CD4-positive, alpha-beta T cell (primary cell): ENCODE results near the gene DAZL. TPM values are rescaled to one million over a fixed set of nuclear protein-coding genes. Genes with fewer than 3 reads are reported as not detected.

Experiments used
- ATAC-seq: fragments of 200-7000 bp; cut with Tn5 transposase; one replicate; pipeline ENCODE4 v1.10.0; 2022; ENCODE audit warnings: mild to moderate bottlenecking; ENCODE audit not compliant: poor library complexity
- CTCF ChIA-PET: fragments of 350-600 bp; sonication (Branson Sonifier 250); formaldehyde crosslinking; loops from one replicate; lab custom pipeline; 2021; ENCODE audit warnings: antibody characterized with exemption, inconsistent platforms; lab: Charles Lee
- POLR2A ChIA-PET: fragments of 350-600 bp; sonication (Branson Sonifier 250); formaldehyde crosslinking; loops from one replicate; lab custom pipeline; 2021; ENCODE audit warnings: antibody characterized with exemption, inconsistent platforms; lab: Charles Lee
- DNase-seq, 14 experiments: peaks; one replicate each; pipeline ENCODE4 v3.0.0-alpha.2; 2013 to 2020; ENCODE audit warnings: mixed read lengths in 2 of 14
- H3K27ac ChIP-seq, 2 donors: one replicate each; pipeline versions ENCODE4 v1.5.1 to v1.7.0; 2013; ENCODE audit warnings: low read length in 2 of 2, low read depth in 1 of 2, mild to moderate bottlenecking in 1 of 2
- H3K27me3 ChIP-seq, 2 experiments: 1 replicate in 1 of 2; 2 replicates in 1 of 2; pipeline versions ENCODE4 v1.6.1 to v1.7.0; 2013; ENCODE audit warnings: low read length in 2 of 2, control low read depth in 1 of 2, mild to moderate bottlenecking in 1 of 2, moderate library complexity in 1 of 2; ENCODE audit not compliant: insufficient read depth in 2 of 2, control insufficient read depth in 1 of 2
- H3K36me3 ChIP-seq: one replicate; pipeline ENCODE4 v1.6.1; 2013; ENCODE audit warnings: low read length, control low read depth; ENCODE audit not compliant: insufficient read depth
- H3K4me1 ChIP-seq: one replicate; pipeline ENCODE4 v1.6.1; 2013; ENCODE audit warnings: low read length, control low read depth; ENCODE audit not compliant: insufficient read depth
- H3K4me3 ChIP-seq: one replicate; pipeline ENCODE4 v1.5.1; 2013; ENCODE audit warnings: mild to moderate bottlenecking, low read length, moderate library complexity
- H3K9me3 ChIP-seq, 2 experiments: 1 replicate in 1 of 2; 2 replicates in 1 of 2; pipeline versions ENCODE4 v1.6.1 to v1.7.0; 2013; ENCODE audit warnings: low read length in 2 of 2, mild to moderate bottlenecking in 2 of 2, control low read depth in 1 of 2, moderate library complexity in 1 of 2; ENCODE audit not compliant: control insufficient read depth in 1 of 2, insufficient read depth in 1 of 2
- H3K27ac Mint-ChIP-seq: one replicate; pipeline ENCODE4 v1.8.0; 2020; ENCODE audit warnings: mixed read lengths
- H3K27me3 Mint-ChIP-seq: one replicate; pipeline ENCODE4 v1.8.0; 2021; ENCODE audit warnings: mixed read lengths
- H3K36me3 Mint-ChIP-seq: one replicate; pipeline ENCODE4 v1.8.0; 2021; ENCODE audit warnings: low read depth, mixed read lengths
- H3K4me1 Mint-ChIP-seq: one replicate; pipeline ENCODE4 v1.8.0; 2021; ENCODE audit warnings: low read depth, mixed read lengths
- H3K4me3 Mint-ChIP-seq: one replicate; pipeline ENCODE4 v1.8.0; 2020; ENCODE audit warnings: mild to moderate bottlenecking, mixed read lengths
- H3K9me3 Mint-ChIP-seq: one replicate; pipeline ENCODE4 v1.8.0; 2020; ENCODE audit warnings: mixed read lengths
- CTCF ChIP-seq: fragments of 200-600 bp; IDR thresholded peaks from one replicate; pipeline ENCODE4 v1.8.0; 2022; ENCODE audit warnings: antibody characterized with exemption, mild to moderate bottlenecking
- intact Hi-C, 2 experiments: fragments of 100-400 bp; cut with DNase I in 1 of 2; cut with micrococcal nuclease in 1 of 2; formaldehyde crosslinking; loops; one replicate each; pipeline versions ENCODE4 v1.15.1 to v1.9.0; 2023 to 2025; cut with DNase I, micrococcal nuclease
- total RNA-seq, 174 experiments: library from RNA in 2 of 174; stranded (reverse) in 2 of 174; gene quantifications; one replicate each; pipeline ENCODE4 v1.2.3 and lab custom pipeline; 2021 to 2026

Gene DAZL
- total RNA-seq, 2 experiments from 2014 or later: not detected

- Histone ChIP-seq H3K9me3 (no peaks in the 10 kb centered on the region), H3K4me1 (no peaks in the 10 kb centered on the region), H3K27me3 (no peaks in the 10 kb centered on the region), H3K4me3 (no peak overlapping the region), H3K36me3 (no peaks in the 10 kb centered on the region), H3K27ac (no peak overlapping the region)
- ATAC-seq: no peak
- no peaks in the 10 kb centered on the region for H3K27me3 Mint-ChIP-seq
- intact Hi-C loops: loop anchor here in 1 of 2 experiments (10.0 kb wide), 2 partner anchors 225 to 435 kb away; no protein-coding TSS in a partner anchor
- peak in 1 of 14 experiments; percentile 1 for DNase-seq
- H3K9me3 Mint-ChIP-seq: no peaks in the 10 kb centered on the region
- H3K27ac Mint-ChIP-seq: no peak overlapping the region
- H3K36me3 Mint-ChIP-seq: no peaks in the 10 kb centered on the region
- ChIA-PET CTCF (interaction anchor here (2.8 kb wide), 1 partner anchor 632 kb away, joined by 11 read pairs; no protein-coding TSS in a partner anchor), POLR2A (no interaction called here)
- no peak overlapping the region for H3K4me3 Mint-ChIP-seq
- H3K4me1 Mint-ChIP-seq: peaks cover 19% of the 10 kb centered on the region
- TF ChIP-seq CTCF: no peak
Observed at GRCh38 chr3:16599694-16600093, 5.5 kb downstream of the DAZL start.

GRCh38 chr3:16596352-16597032, 8.7 kb downstream of the DAZL start:
- no peaks in the 10 kb centered on the region for H3K27me3 Mint-ChIP-seq
- Histone ChIP-seq H3K27me3 (no peaks in the 10 kb centered on the region), H3K27ac (no peak overlapping the region), H3K4me1 (no peaks in the 10 kb centered on the region), H3K36me3 (no peaks in the 10 kb centered on the region), H3K9me3 (no peaks in the 10 kb centered on the region), H3K4me3 (no peak overlapping the region)
- H3K36me3 Mint-ChIP-seq: no peaks in the 10 kb centered on the region
- no peak overlapping the region for H3K4me3 Mint-ChIP-seq
- DNase-seq: no peak
- intact Hi-C loops: no loop called here
- H3K9me3 Mint-ChIP-seq: no peaks in the 10 kb centered on the region
- ChIA-PET POLR2A (no interaction called here), CTCF (interaction anchor here (1.6 kb wide), 1 partner anchor 9 kb away, joined by 4 read pairs; no protein-coding TSS in a partner anchor)
- ATAC-seq: no peak
- no peak for TF ChIP-seq CTCF
- H3K4me1 Mint-ChIP-seq: peaks cover 19% of the 10 kb centered on the region
- H3K27ac Mint-ChIP-seq: no peak overlapping the region

- H3K4me3 ChIP-seq: no peak overlapping the region
- no peak for DNase-seq
- intact Hi-C loops: no loop called here
- ChIA-PET CTCF (interaction anchor here (1.6 kb wide), 1 partner anchor 8 kb away, joined by 4 read pairs; no protein-coding TSS in a partner anchor), POLR2A (no interaction called here)
- H3K27ac ChIP-seq: no peak overlapping the region
- Mint-ChIP-seq H3K9me3 (no peaks in the 10 kb centered on the region), H3K4me3 (no peak overlapping the region), H3K4me1 (peaks cover 15% of the 10 kb centered on the region), H3K36me3 (no peaks in the 10 kb centered on the region), H3K27me3 (no peaks in the 10 kb centered on the region), H3K27ac (no peak overlapping the region)
- no peak for TF ChIP-seq CTCF
- no peaks in the 10 kb centered on the region for H3K36me3 ChIP-seq
- ATAC-seq: no peak
- H3K4me1 ChIP-seq: no peaks in the 10 kb centered on the region
- H3K27me3 ChIP-seq: no peaks in the 10 kb centered on the region
- no peaks in the 10 kb centered on the region for H3K9me3 ChIP-seq
Observed at GRCh38 chr3:16595778-16596177, 9.4 kb downstream of the DAZL start.
